HEK293 (cell line): ENCODE results near the gene ERCC5.

Source experiments
- CTCF ChIA-PET: fragments of 350-600 bp; formaldehyde crosslinking; extraction: SDS; loops from one replicate; lab custom pipeline; 2021; ENCODE audit warnings: antibody characterized with exemption; lab: Yijun Ruan, JAX
- POLR2A ChIA-PET: fragments of 300-600 bp; formaldehyde crosslinking; extraction: SDS; loops from one replicate; lab custom pipeline; 2020; ENCODE audit warnings: antibody characterized with exemption, inconsistent platforms; lab: Yijun Ruan, JAX
- H3K27ac ChIP-seq: fragments of 200-500 bp; sonication (Bioruptor generic); 2 replicates; pipeline ENCODE4 v1.5.1; 2014; ENCODE audit warnings: low read depth, low read length, control low read depth, inconsistent platforms; ENCODE audit errors: extremely low read depth
- H3K36me3 ChIP-seq, 2 experiments: fragments of 200-500 bp in 1 of 2; sonication (Bioruptor generic) in 1 of 2; 1 replicate in 1 of 2; 2 replicates in 1 of 2; pipeline ENCODE4 v1.5.1; 2014 to 2017; ENCODE audit warnings: inconsistent platforms in 2 of 2, low read length in 2 of 2; ENCODE audit not compliant: control insufficient read depth in 2 of 2, insufficient read depth in 1 of 2
- H3K4me1 ChIP-seq: fragments of 200-500 bp; sonication (Bioruptor generic); 2 replicates; pipeline ENCODE4 v1.5.1; 2014; ENCODE audit warnings: mild to moderate bottlenecking, low read length, inconsistent platforms; ENCODE audit not compliant: control insufficient read depth, insufficient read depth
- H3K4me3 ChIP-seq: 2 replicates; pipeline ENCODE4 v1.5.1; 2011; ENCODE audit warnings: low read depth, mild to moderate bottlenecking, control low read depth, low read length, moderate library complexity
- H3K9me3 ChIP-seq: fragments of 200-500 bp; sonication (Bioruptor generic); 2 replicates; pipeline ENCODE4 v1.5.1; 2014; ENCODE audit warnings: low read depth, low read length, inconsistent platforms; ENCODE audit not compliant: control insufficient read depth, insufficient read depth
- BCL11A ChIP-seq: fragments of 450-650 bp; formaldehyde crosslinking; IDR thresholded peaks from 2 replicates; pipeline ENCODE4 v1.5.1; 2016; ENCODE audit warnings: low read depth, missing biosample characterization, missing genetic modification characterization
- GLI4 ChIP-seq: fragments of 450-650 bp; formaldehyde crosslinking; IDR thresholded peaks from 2 replicates; pipeline ENCODE4 v1.5.1; 2016; ENCODE audit warnings: missing biosample characterization, missing genetic modification characterization
- KLF7 ChIP-seq: fragments of 450-650 bp; formaldehyde crosslinking; IDR thresholded peaks from 2 replicates; pipeline ENCODE4 v1.5.1; 2016; ENCODE audit warnings: missing biosample characterization, missing genetic modification characterization, borderline replicate concordance
- ZBTB17 ChIP-seq: fragments of 450-650 bp; formaldehyde crosslinking; IDR thresholded peaks from 2 replicates; pipeline ENCODE4 v1.5.1; 2016; ENCODE audit warnings: missing biosample characterization, missing genetic modification characterization
- ZNF10 ChIP-seq: fragments of 450-650 bp; formaldehyde crosslinking; IDR thresholded peaks from 2 replicates; pipeline ENCODE4 v1.5.1; 2017; ENCODE audit warnings: missing biosample characterization, missing genetic modification characterization
- ZNF16 ChIP-seq: fragments of 450-650 bp; formaldehyde crosslinking; IDR thresholded peaks from 2 replicates; pipeline ENCODE4 v1.5.1; 2016; ENCODE audit warnings: low read depth, missing biosample characterization, missing genetic modification characterization
- ZNF2 ChIP-seq: fragments of 450-650 bp; formaldehyde crosslinking; IDR thresholded peaks from 2 replicates; pipeline ENCODE4 v1.5.1; 2016; ENCODE audit warnings: missing biosample characterization, missing genetic modification characterization
- ZNF214 ChIP-seq: fragments of 450-650 bp; formaldehyde crosslinking; IDR thresholded peaks from 2 replicates; pipeline ENCODE4 v1.5.1; 2017; ENCODE audit warnings: missing biosample characterization, mild to moderate bottlenecking, missing genetic modification characterization, borderline replicate concordance
- ZNF302 ChIP-seq: fragments of 450-650 bp; formaldehyde crosslinking; IDR thresholded peaks from 2 replicates; pipeline ENCODE4 v1.5.1; 2016; ENCODE audit warnings: missing biosample characterization, missing genetic modification characterization, low read depth
- ZNF366 ChIP-seq: fragments of 450-650 bp; formaldehyde crosslinking; conservative IDR thresholded peaks from 2 replicates; pipeline ENCODE4 v1.5.1; 2016; ENCODE audit warnings: missing biosample characterization, missing genetic modification characterization
- TF ChIP-seq, protein P1 (sequence below): fragments of 450-650 bp; formaldehyde crosslinking; IDR thresholded peaks from 2 replicates; pipeline ENCODE4 v1.5.1; 2016; ENCODE audit warnings: missing biosample characterization, missing genetic modification characterization
- TF ChIP-seq, protein P2 (sequence below): fragments of 450-650 bp; formaldehyde crosslinking; IDR thresholded peaks from 2 replicates; pipeline ENCODE4 v1.5.1; 2016; ENCODE audit warnings: missing biosample characterization, missing genetic modification characterization, borderline replicate concordance
- TF ChIP-seq, protein P3 (sequence below): fragments of 450-650 bp; formaldehyde crosslinking; IDR thresholded peaks from 2 replicates; pipeline ENCODE4 v1.5.1; 2017; ENCODE audit warnings: missing biosample characterization, missing genetic modification characterization
- TF ChIP-seq, protein P4 (sequence below): fragments of 450-650 bp; formaldehyde crosslinking; IDR thresholded peaks from 2 replicates; pipeline ENCODE4 v1.5.1; 2016; ENCODE audit warnings: missing biosample characterization, missing genetic modification characterization
- TF ChIP-seq, protein P5 (sequence below): fragments of 450-650 bp; formaldehyde crosslinking; IDR thresholded peaks from 2 replicates; pipeline ENCODE4 v1.5.1; 2016; ENCODE audit warnings: missing biosample characterization, missing genetic modification characterization
- TF ChIP-seq, protein P6 (sequence below): fragments of 450-650 bp; IDR thresholded peaks from 2 replicates; pipeline ENCODE4 v1.5.1; 2018; ENCODE audit warnings: missing biosample characterization, missing genetic modification characterization
- TF ChIP-seq, protein P7 (sequence below): fragments of 450-650 bp; formaldehyde crosslinking; IDR thresholded peaks from 2 replicates; pipeline ENCODE4 v1.5.1; 2016; ENCODE audit warnings: missing biosample characterization, missing genetic modification characterization

ERCC5 gene

DNA sequence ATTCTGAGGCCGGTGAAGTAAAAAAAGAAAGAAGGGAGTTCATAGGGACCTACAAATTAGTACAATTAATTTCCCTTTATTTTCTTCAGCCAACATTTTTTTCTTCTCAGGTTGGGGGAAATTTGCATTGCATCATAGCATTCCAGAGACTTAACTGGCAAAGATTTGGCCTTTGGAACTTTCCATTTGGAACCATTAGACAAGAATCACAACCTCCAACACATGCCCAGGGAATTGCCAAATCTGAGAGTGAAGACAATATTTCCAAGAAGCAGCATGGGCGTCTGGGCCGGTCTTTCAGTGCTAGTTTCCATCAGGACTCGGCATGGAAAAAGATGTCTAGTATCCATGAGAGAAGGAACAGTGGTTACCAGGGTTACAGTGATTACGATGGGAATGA, 6.4 kb upstream of the ERCC5 start:
- CTCF ChIA-PET, result interaction anchor here (0.7 kb wide), 1 partner anchor 44 kb away, joined by 3 read pairs; no protein-coding TSS in a partner anchor
- Histone ChIP-seq H3K4me1 (no peaks in the 10 kb centered on the region), H3K27ac (no peak overlapping the region), H3K9me3 (no peaks in the 10 kb centered on the region), H3K36me3 (peaks cover 8 to 48% of the 10 kb centered on the region in 2 experiments; a peak in 2 of 3 replicates), H3K4me3 (no peak overlapping the region)
- POLR2A ChIA-PET, result no interaction called here
- TF ChIP-seq ZNF2 (tag by site-specific recombination) (no peak), ZNF214 (tag by site-specific recombination) (no peak)
- TF ChIP-seq, protein P1, sequence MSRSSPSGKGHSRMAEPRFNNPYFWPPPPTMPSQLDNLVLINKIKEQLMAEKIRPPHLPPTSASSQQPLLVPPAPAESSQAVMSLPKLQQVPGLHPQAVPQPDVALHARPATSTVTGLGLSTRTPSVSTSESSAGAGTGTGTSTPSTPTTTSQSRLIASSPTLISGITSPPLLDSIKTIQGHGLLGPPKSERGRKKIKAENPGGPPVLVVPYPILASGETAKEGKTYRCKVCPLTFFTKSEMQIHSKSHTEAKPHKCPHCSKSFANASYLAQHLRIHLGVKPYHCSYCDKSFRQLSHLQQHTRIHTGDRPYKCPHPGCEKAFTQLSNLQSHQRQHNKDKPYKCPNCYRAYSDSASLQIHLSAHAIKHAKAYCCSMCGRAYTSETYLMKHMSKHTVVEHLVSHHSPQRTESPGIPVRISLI (tag by site-specific recombination), result no peak

DNA sequence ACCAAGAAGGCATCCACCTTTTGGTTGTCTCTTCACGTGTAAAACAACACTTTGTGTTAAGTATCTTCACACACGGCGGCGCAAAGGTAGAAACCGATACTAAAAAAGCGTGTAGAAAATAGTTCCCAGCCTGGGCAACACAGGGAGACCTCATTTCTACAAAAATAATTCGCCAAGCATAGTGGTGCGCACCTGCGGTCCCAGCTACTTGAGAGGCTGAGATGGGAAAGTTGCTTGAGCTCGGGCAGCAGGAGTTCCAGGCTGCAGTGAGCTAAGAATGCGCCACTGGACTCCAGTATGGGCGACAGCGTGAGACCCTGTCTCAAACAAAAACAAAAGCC, 573 bp upstream of the ERCC5 start:
- Histone ChIP-seq H3K36me3 (peaks cover 0 to 10% of the 10 kb centered on the region in 2 experiments; a peak in 1 of 3 replicates), H3K4me1 (no peaks in the 10 kb centered on the region), H3K9me3 (no peaks in the 10 kb centered on the region), H3K4me3 (peak overlapping the region; percentile 97), H3K27ac (no peak overlapping the region)
- ChIA-PET CTCF (interaction anchor here (0.5 to 0.7 kb wide), 3 partner anchors 23 to 293 kb away, joined by 3 to 4 read pairs (median 3); no protein-coding TSS in a partner anchor), POLR2A (interaction anchor here (0.6 to 2.6 kb wide), 5 partner anchors 47 to 277 kb away, joined by 3 to 33 read pairs (median 9); partner anchors contain the start of genes BIVM, POGLUT2, TEX30 and TPP2)
- TF ChIP-seq, protein P2, sequence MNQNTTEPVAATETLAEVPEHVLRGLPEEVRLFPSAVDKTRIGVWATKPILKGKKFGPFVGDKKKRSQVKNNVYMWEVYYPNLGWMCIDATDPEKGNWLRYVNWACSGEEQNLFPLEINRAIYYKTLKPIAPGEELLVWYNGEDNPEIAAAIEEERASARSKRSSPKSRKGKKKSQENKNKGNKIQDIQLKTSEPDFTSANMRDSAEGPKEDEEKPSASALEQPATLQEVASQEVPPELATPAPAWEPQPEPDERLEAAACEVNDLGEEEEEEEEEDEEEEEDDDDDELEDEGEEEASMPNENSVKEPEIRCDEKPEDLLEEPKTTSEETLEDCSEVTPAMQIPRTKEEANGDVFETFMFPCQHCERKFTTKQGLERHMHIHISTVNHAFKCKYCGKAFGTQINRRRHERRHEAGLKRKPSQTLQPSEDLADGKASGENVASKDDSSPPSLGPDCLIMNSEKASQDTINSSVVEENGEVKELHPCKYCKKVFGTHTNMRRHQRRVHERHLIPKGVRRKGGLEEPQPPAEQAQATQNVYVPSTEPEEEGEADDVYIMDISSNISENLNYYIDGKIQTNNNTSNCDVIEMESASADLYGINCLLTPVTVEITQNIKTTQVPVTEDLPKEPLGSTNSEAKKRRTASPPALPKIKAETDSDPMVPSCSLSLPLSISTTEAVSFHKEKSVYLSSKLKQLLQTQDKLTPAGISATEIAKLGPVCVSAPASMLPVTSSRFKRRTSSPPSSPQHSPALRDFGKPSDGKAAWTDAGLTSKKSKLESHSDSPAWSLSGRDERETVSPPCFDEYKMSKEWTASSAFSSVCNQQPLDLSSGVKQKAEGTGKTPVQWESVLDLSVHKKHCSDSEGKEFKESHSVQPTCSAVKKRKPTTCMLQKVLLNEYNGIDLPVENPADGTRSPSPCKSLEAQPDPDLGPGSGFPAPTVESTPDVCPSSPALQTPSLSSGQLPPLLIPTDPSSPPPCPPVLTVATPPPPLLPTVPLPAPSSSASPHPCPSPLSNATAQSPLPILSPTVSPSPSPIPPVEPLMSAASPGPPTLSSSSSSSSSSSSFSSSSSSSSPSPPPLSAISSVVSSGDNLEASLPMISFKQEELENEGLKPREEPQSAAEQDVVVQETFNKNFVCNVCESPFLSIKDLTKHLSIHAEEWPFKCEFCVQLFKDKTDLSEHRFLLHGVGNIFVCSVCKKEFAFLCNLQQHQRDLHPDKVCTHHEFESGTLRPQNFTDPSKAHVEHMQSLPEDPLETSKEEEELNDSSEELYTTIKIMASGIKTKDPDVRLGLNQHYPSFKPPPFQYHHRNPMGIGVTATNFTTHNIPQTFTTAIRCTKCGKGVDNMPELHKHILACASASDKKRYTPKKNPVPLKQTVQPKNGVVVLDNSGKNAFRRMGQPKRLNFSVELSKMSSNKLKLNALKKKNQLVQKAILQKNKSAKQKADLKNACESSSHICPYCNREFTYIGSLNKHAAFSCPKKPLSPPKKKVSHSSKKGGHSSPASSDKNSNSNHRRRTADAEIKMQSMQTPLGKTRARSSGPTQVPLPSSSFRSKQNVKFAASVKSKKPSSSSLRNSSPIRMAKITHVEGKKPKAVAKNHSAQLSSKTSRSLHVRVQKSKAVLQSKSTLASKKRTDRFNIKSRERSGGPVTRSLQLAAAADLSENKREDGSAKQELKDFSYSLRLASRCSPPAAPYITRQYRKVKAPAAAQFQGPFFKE (tag by site-specific recombination), result no peak
- TF ChIP-seq, protein P3, sequence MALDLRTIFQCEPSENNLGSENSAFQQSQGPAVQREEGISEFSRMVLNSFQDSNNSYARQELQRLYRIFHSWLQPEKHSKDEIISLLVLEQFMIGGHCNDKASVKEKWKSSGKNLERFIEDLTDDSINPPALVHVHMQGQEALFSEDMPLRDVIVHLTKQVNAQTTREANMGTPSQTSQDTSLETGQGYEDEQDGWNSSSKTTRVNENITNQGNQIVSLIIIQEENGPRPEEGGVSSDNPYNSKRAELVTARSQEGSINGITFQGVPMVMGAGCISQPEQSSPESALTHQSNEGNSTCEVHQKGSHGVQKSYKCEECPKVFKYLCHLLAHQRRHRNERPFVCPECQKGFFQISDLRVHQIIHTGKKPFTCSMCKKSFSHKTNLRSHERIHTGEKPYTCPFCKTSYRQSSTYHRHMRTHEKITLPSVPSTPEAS (tag by site-specific recombination), result no peak
- TF ChIP-seq GLI4 (tag by site-specific recombination) (no peak), ZBTB17 (tag by site-specific recombination) (no peak), ZNF10 (no peak), BCL11A (tag by site-specific recombination) (no peak), ZNF302 (no peak), KLF7 (tag by site-specific recombination) (no peak), ZNF366 (tag by site-specific recombination) (no peak), ZNF16 (tag by site-specific recombination) (no peak)
- TF ChIP-seq, protein P4, sequence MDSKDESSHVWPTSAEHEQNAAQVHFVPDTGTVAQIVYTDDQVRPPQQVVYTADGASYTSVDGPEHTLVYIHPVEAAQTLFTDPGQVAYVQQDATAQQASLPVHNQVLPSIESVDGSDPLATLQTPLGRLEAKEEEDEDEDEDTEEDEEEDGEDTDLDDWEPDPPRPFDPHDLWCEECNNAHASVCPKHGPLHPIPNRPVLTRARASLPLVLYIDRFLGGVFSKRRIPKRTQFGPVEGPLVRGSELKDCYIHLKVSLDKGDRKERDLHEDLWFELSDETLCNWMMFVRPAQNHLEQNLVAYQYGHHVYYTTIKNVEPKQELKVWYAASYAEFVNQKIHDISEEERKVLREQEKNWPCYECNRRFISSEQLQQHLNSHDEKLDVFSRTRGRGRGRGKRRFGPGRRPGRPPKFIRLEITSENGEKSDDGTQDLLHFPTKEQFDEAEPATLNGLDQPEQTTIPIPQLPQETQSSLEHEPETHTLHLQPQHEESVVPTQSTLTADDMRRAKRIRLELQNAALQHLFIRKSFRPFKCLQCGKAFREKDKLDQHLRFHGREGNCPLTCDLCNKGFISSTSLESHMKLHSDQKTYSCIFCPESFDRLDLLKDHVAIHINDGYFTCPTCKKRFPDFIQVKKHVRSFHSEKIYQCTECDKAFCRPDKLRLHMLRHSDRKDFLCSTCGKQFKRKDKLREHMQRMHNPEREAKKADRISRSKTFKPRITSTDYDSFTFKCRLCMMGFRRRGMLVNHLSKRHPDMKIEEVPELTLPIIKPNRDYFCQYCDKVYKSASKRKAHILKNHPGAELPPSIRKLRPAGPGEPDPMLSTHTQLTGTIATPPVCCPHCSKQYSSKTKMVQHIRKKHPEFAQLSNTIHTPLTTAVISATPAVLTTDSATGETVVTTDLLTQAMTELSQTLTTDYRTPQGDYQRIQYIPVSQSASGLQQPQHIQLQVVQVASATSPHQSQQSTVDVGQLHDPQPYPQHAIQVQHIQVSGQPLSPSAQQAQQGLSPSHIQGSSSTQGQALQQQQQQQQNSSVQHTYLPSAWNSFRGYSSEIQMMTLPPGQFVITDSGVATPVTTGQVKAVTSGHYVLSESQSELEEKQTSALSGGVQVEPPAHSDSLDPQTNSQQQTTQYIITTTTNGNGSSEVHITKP (tag by site-specific recombination), result no peak
- TF ChIP-seq, protein P5, sequence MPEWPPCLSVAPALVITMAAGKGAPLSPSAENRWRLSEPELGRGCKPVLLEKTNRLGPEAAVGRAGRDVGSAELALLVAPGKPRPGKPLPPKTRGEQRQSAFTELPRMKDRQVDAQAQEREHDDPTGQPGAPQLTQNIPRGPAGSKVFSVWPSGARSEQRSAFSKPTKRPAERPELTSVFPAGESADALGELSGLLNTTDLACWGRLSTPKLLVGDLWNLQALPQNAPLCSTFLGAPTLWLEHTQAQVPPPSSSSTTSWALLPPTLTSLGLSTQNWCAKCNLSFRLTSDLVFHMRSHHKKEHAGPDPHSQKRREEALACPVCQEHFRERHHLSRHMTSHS (tag by site-specific recombination), result no peak
- TF ChIP-seq, protein P6, sequence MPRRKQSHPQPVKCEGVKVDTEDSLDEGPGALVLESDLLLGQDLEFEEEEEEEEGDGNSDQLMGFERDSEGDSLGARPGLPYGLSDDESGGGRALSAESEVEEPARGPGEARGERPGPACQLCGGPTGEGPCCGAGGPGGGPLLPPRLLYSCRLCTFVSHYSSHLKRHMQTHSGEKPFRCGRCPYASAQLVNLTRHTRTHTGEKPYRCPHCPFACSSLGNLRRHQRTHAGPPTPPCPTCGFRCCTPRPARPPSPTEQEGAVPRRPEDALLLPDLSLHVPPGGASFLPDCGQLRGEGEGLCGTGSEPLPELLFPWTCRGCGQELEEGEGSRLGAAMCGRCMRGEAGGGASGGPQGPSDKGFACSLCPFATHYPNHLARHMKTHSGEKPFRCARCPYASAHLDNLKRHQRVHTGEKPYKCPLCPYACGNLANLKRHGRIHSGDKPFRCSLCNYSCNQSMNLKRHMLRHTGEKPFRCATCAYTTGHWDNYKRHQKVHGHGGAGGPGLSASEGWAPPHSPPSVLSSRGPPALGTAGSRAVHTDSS, result no peak
- TF ChIP-seq, protein P7, sequence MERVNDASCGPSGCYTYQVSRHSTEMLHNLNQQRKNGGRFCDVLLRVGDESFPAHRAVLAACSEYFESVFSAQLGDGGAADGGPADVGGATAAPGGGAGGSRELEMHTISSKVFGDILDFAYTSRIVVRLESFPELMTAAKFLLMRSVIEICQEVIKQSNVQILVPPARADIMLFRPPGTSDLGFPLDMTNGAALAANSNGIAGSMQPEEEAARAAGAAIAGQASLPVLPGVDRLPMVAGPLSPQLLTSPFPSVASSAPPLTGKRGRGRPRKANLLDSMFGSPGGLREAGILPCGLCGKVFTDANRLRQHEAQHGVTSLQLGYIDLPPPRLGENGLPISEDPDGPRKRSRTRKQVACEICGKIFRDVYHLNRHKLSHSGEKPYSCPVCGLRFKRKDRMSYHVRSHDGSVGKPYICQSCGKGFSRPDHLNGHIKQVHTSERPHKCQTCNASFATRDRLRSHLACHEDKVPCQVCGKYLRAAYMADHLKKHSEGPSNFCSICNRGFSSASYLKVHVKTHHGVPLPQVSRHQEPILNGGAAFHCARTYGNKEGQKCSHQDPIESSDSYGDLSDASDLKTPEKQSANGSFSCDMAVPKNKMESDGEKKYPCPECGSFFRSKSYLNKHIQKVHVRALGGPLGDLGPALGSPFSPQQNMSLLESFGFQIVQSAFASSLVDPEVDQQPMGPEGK, result no peak
